Vagina (tissue), 2 donors: ENCODE results near the gene COL11A1.

Experiments
- CTCF ChIP-seq, 3 experiments: fragments of 450-650 bp in 2 of 3; fragments of 200-600 bp in 1 of 3; sonication (generic) in 1 of 3; IDR thresholded peaks; one replicate each; pipeline ENCODE4 v1.5.1; 2017 to 2019; ENCODE audit warnings: antibody characterized with exemption in 3 of 3, mild to moderate bottlenecking in 2 of 3, moderate library complexity in 2 of 3
- POLR2A ChIP-seq, 2 donors: fragments of 450-650 bp; IDR thresholded peaks; one replicate each; pipeline ENCODE4 v1.6.1; 2017; ENCODE audit warnings: antibody characterized with exemption in 2 of 2, mild to moderate bottlenecking in 2 of 2, moderate library complexity in 2 of 2
- POLR2AphosphoS5 ChIP-seq, 2 donors: sonication (generic); formaldehyde crosslinking; IDR thresholded peaks; one replicate each; pipeline ENCODE4 v1.9.0; 2017; ENCODE audit warnings: antibody characterized with exemption in 2 of 2, mild to moderate bottlenecking in 2 of 2, low read depth in 1 of 2; ENCODE audit not compliant: insufficient read depth in 1 of 2

GRCh38 chr1:102875756-102876155 is 232.6 kb downstream of the COL11A1 start:
- TF ChIP-seq CTCF (IDR thresholded peaks at IDR 0.05) (no peak), POLR2A (IDR thresholded peaks at IDR 0.05) (no peak), POLR2AphosphoS5 (IDR thresholded peaks at IDR 0.05; ENCODE audit: insufficient read depth in 1 of 2, low read depth in 1 of 2) (no peak)
